Adipose tissue (tissue), 3 donors: ENCODE data around the gene INKA1. TPM values are rescaled to one million over a fixed set of nuclear protein-coding genes. Genes with fewer than 3 reads are reported as not detected.
"Not testable (repeated sequence)": the region's sequence is repeated elsewhere in the genome, so short reads cannot be mapped to it uniquely, and the experiment has no call there.

ENCODE experiments used
- H3K27ac ChIP-seq: one replicate; pipeline ENCODE4 v1.5.1; 2013; ENCODE audit warnings: low read depth, low read length
- WGBS, 3 donors: extraction: QIAGEN DNeasy Blood & Tissue Kit; methylation state at CpG; one replicate each; pipeline ENCODE4 v1.1.7; 2013; 5-methylcytosine and 5-hydroxymethylcytosine counted together
- polyA plus RNA-seq, 3 donors: library from polyadenylated mRNA; stranded (reverse); fragments of 200-250 nt; gene quantifications; one replicate each; pipeline ENCODE4 v1.2.3, GENCODE V29; 2013
- donor health status: healthy with polysubstance abuse.
- donor health status: Bipolar disorder and iron deficiency.
- donor health status: healthy.

INKA1 gene
- polyA plus RNA-seq, 3 donors = 1.4 to 4.2 (median 1.6) TPM

DNA sequence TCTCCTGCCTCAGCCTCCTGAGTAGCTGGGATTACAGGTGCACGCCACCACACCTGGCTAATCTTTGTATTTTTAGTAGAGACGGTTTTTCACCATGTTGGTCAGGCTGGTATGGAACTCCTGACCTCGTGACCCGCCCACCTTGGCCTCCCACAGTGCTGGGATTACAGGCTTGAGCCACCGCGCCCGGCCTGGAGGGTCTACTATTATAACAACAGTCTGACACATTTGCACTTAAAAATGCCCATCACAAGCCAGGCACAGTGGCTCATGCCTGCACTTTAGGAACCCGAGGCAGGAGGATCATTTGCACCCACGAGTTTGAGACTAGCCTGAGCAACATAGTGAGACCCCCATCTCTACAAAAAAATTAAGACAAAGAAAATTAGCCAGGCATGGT is 20.8 kb upstream of the INKA1 start:
- not testable (repeated sequence) for H3K27ac ChIP-seq
- 86 to 96% (median 94%) methylated on average over 9 of the region's 9 CpGs for WGBS, 3 donors

- peak overlapping the region; percentile 87 for H3K27ac ChIP-seq
- 1 to 2% (median 2%) methylated on average over 50 of the region's 50 CpGs for WGBS, 3 donors
Observed at GRCh38 chr3:49785565-49786356, 17.3 kb upstream of the INKA1 start.

DNA sequence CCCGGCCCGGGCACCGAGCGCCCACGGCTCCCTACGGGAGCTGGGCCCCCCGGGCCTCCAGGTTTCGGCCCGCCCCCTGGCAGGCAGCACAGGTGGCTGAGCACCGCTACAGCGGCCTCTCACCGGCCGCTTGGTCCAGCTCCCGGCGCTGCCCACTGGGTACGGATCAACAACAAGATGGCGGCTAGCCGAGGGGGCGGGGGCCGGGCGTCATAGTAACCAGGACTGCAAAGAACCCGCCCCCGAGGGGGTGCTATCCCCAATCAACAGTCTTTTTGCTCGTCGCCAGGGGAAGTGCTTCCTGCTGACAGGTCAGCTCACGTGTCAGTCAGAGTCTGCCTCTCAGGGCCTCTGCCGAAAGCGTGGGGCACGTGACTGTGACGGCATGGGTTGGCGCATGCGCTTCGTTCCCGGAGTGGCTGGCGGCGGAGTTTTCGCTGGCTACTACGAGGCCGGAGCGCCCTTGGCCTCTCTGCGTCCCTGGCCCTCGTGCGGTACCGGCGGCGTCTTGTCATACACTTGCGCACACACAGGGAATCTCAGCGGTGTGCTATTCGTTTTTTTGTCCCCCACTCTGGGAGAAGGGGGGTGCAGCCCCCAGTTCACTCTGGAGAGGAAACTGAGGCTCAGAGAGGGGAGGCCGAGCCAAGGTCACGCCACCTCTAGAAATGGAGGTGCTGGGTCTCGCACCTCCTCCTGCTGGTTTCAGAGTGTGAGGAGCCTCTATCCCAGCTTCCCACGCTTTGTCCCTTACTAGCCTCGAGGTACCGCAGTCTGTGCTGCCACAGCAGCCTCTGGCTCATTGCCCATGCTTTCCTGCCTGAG is 16.5 kb upstream of the INKA1 start, which contains the start of gene IP6K1:
Gene IP6K1 (minus strand): TSS at position 186 of the 825 bp plus-strand sequence. CDS start 38,502 bp downstream, outside the sequence.
- 4 to 5% (median 4%) methylated on average over 55 of the region's 55 CpGs for WGBS, 3 donors
- H3K27ac ChIP-seq = peak within 1 kb of the TSS; percentile 87

DNA sequence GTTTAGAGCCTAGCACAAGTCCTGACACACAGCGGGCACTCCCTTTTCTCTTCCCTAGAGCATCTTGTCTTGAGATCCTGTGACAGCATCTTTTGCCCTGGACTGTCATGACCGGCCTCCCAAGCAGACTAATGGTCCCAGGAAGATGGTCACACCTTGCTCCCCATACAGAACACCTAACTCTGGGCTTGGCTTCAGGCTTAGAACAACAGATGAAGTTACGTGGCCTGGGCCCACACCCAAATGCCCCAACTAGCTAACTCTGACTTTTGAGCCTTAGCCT is 15.9 kb upstream of the INKA1 start:
- WGBS, 3 donors = 61 to 84% (median 68%) methylated on average over 2 to 3 of the region's 3 CpGs
- H3K27ac ChIP-seq = no peak overlapping the region

GRCh38 chr3:49787536-49787935 is 15.5 kb upstream of the INKA1 start:
- 77 to 89% (median 78%) methylated on average over 5 of the region's 5 CpGs for WGBS, 3 donors
- H3K27ac ChIP-seq = no peak overlapping the region

GRCh38 chr3:49788056-49788455 is 15.0 kb upstream of the INKA1 start:
- H3K27ac ChIP-seq = no peak overlapping the region
- WGBS, 3 donors = 94 to 100% (median 97%) methylated on average over 2 of the region's 2 CpGs

DNA sequence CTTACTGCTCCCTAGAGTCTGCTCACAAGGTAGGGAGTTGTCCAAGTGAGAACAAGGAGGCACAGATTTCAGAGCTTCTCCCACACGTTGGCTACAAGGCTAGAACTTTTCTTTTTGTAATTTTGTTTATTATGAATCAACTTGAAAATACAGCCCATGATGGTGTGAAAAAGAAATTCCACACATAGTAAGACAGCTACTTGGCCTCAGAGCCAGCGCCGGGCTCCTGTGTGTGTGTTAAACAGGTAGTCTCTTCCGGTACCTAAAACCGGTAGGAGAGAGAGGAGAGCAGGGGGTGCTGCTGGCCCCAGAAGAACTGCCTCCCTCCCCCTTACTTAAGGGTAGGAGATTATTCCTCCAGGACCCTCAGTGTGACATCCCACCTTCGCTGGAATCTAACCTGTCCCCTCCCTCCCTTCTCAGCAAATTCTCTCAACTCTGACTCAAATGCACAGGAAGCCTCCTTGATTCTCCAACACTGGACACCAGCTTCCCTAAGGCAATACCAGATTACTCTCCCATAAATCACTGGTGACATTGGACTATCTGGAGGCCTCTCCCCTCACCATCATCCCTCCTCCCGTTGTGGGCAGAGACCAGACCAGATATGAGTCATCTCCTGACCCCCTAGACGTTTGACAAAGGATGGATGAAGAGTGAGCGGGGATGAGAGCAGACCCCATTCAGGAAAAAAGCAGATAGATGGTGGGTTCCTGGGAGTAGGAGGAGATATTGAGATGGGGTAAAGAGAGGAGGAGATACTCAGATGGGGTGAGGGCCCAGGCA is 12.2 kb upstream of the INKA1 start:
- no peak overlapping the region for H3K27ac ChIP-seq
- WGBS, 3 donors = 56 to 64% (median 60%) methylated on average over 9 of the region's 9 CpGs

DNA sequence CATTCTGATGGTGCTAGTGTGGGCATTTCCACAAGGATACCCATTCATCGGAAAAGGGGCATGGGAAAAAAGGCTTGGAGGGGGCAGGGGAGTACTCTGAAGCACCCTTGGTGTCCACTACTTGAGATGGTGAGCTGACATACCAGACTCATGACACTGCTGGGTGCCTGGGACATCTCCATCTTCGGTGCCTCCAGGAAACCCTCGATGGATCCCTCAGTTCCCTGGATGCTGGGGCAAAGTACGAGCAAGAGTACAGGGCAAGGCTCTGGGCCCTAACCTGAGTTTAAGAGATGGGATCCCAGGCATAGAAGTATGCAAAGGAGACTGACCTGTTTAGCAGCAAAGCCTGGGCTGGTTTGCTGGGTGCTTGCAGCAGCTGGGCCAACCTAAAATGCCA is 11.5 kb upstream of the INKA1 start:
- no peak overlapping the region for H3K27ac ChIP-seq
- 80 to 95% (median 95%) methylated on average over 4 of the region's 4 CpGs for WGBS, 3 donors

DNA sequence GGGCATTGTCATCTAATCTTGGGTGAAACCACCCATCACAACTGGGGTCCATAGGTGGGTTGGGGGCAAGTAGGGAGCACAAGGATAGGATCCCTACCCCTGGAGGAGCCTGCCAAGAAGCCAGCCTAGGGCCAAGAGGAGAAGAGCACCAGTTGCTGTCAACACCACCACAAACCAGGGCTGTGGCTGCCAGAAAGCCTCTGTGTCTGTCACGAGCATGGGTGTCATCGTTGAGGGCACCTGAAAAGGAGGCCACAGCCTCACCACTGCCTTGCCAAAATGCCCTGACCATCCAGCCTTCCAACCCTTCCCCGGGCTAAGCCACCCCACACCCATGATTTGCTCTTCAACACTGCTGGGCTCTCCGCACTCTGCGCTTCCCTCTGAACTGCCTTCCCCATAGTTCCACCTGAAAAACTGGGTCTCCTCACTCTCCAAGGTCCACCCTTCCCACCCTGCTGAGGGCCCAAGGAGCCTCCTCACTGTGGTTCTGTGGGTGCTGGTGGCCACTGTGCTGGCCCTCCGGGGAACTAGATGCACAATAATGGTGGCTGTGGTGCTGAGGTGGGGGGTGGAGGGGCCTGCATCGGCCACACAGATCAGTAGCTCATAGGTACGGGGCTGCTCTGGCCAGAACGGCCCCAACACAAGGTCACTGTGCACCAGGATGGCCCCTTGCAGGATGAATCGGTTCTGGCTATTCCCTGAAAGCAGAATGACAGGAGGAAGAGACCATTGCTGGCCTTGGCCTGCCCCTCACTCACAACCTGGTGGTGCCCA is 10.5 kb upstream of the INKA1 start:
- H3K27ac ChIP-seq = no peak overlapping the region
- 88 to 95% (median 92%) methylated on average over 10 of the region's 10 CpGs for WGBS, 3 donors

- H3K27ac ChIP-seq = no peak overlapping the region
- 94 to 96% (median 95%) methylated on average over 13 of the region's 13 CpGs for WGBS, 3 donors
Observed at GRCh38 chr3:49793486-49794085, 9.5 kb upstream of the INKA1 start.

- H3K27ac ChIP-seq = no peak overlapping the region
- 80 to 84% (median 80%) methylated on average over 4 of the region's 4 CpGs for WGBS, 3 donors
Observed at GRCh38 chr3:49794431-49794830, 8.6 kb upstream of the INKA1 start.

GRCh38 chr3:49794926-49795905 is 7.8 kb upstream of the INKA1 start:
- H3K27ac ChIP-seq = no peak overlapping the region
- WGBS, 3 donors = 86 to 88% (median 87%) methylated on average over 24 of the region's 24 CpGs

DNA sequence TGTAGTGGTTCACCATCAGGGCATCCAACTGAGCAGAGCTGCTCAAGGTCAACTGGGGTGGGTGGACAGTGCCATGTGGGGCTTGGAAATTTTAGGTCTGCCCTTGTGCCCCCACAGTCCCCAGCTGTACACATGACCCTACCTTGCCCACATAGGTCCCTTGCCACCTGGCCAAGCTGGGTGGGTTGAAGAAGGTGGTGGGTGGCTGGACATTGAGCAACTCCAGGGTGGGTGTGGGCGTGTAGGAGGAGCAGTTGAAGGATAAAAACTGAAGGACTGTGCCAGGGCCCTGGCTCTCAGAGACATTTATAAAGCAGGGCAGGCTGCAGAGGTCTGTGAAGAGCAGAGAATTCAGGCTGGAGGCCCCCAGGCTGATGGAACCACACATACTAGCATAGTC is 4.0 kb upstream of the INKA1 start:
- no peak overlapping the region for H3K27ac ChIP-seq
- 62 to 84% (median 70%) methylated on average over 1 of the region's 1 CpG for WGBS, 3 donors

- H3K27ac ChIP-seq = no peak within 1 kb of the TSS
Observed at GRCh38 chr3:49799761-49800160, 3.3 kb upstream of the INKA1 start, which contains the start of gene CDHR4. Gene CDHR4, minus strand, starts transcription at chr3:49799873. Its CDS starts 61 bp downstream, at chr3:49799812.

GRCh38 chr3:49801160-49801559 is 1.9 kb upstream of the INKA1 start:
- WGBS, 3 donors = 87 to 95% (median 94%) methylated on average over 2 of the region's 2 CpGs

More at GRCh38 chr3:49799761-49800160, 3.3 kb upstream of the INKA1 start, which contains the start of gene CDHR4:
- WGBS, 3 donors = 55 to 58% (median 58%) methylated on average over 4 of the region's 4 CpGs

DNA sequence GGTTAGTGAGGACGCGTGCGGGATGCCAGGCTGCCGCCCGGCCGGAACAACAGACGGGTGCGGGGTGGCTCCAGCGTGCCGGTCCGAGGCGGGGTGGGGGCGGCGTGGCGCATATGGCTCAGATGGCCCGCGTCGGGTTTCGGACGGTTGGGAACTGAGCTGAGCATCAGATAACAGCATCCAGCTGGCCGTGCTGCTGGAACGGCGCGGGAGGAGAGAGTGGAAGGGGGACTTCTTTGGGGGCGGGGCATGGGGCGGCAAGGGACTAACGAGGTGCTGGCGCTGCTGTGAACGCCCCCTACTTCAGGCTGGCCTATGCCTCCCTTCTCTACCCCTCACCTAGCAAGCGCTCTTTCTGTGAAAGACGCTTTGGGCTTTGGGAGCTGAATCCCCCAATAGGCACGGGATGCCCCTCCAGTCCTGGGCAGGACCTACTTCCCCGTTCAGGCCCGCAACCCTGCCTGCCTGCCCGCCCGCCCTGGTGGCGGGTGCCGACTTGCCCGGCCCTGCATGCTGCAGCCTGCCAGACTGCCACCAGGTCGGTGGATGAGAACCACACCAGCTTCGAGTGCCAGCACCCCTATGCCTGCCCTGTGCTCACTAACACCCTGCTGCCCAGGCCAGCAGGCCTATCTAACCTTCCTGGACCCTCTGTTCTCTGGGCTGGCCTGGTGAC is 542 bp downstream of the INKA1 start:
- WGBS, 3 donors = 1 to 8% (median 1%) methylated on average over 40 to 41 of the region's 41 CpGs
- H3K27ac ChIP-seq = no peak overlapping the region

More at GRCh38 chr3:49801160-49801559, 1.9 kb upstream of the INKA1 start:
- no peak overlapping the region for H3K27ac ChIP-seq
